ENCODE results near the gene GALNT2. TPM values are rescaled to one million over a fixed set of nuclear protein-coding genes. Genes with fewer than 3 reads are reported as not detected.
A peak's percentile ranks its signal among the peaks of the same experiment; 100 is the strongest.

Gene GALNT2
- total and polyA plus RNA-seq, 9 of the 15 experiments (the other 6 are each of a cell fraction or from before 2014, with no cell fraction given), result 1.6 to 106 (median 51.9) TPM

DNA sequence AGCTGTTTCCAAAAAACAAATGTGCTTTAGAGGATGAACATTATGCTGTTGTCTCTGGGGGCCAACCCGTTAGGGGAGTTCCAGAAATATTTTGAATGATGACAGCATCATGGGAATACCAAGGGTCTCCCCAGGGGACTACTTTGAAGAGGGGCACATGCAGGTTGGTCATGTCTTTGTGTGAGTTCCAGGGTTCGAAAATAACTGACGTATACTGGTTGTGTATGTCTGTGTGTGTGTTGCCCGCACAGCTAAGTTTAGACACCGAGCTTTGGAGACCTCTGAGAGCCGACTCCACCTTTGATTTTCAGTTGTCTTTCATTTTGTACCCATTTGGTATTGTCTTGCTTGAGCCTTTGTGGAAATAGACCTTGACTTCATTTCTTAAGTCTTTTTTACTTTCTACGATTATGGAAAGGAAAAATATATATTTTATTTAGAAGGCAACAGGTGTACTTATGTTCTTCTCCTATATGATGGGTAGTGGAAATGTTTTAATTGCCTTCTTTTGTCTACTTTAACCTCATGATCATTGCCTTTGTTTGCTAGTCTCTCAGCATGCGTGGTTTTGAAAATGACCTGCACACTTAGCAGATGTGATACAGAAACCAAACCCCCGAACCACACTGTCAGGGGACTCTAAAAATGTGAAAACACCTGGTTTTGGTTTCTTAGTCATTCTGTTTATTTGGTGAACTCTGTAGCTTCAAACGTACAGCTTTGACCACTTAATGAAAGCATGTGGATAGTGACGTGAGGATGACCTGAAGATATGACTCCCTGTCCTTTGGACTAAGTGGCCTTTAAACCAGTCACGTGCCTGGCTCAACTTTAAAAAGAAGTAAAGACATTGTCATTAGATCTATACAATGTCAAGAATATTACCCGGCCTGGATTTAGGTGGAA is 56.5 kb downstream of the GALNT2 start (continued):
- TF ChIP-seq, protein P1, sequence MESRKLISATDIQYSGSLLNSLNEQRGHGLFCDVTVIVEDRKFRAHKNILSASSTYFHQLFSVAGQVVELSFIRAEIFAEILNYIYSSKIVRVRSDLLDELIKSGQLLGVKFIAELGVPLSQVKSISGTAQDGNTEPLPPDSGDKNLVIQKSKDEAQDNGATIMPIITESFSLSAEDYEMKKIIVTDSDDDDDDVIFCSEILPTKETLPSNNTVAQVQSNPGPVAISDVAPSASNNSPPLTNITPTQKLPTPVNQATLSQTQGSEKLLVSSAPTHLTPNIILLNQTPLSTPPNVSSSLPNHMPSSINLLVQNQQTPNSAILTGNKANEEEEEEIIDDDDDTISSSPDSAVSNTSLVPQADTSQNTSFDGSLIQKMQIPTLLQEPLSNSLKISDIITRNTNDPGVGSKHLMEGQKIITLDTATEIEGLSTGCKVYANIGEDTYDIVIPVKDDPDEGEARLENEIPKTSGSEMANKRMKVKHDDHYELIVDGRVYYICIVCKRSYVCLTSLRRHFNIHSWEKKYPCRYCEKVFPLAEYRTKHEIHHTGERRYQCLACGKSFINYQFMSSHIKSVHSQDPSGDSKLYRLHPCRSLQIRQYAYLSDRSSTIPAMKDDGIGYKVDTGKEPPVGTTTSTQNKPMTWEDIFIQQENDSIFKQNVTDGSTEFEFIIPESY (CRISPR knock-in tag; IDR thresholded peaks at IDR 0.05), result no peak
- TF ChIP-seq FOSL1 (tag; conservative IDR thresholded peaks at IDR 0.05) (0 out of 2 replicates have a peak, but pooled peaks have one; percentile 19), ZNF76 (CRISPR knock-in tag; IDR thresholded peaks at IDR 0.05; ENCODE audit: borderline replicate concordance) (no peak), TOE1 (IDR thresholded peaks at IDR 0.05; ENCODE audit: borderline replicate concordance) (peak; percentile 63; the same call in 1 of the 2 replicates), TOE1 (CRISPR knock-in tag; IDR thresholded peaks at IDR 0.05; ENCODE audit: borderline replicate concordance, low read depth) (no peak), ZBTB8A (IDR thresholded peaks at IDR 0.05; ENCODE audit: partially characterized antibody) (no peak), CREM (IDR thresholded peaks at IDR 0.05; ENCODE audit: low read depth) (peak; percentile 27; the same call in 1 of the 2 replicates), CBFA2T3 (IDR thresholded peaks at IDR 0.05) (peak; percentile 28; the same call in 1 of the 2 replicates), ZNF143 (CRISPR knock-in tag; IDR thresholded peaks at IDR 0.05) (no peak), ZNF79 (CRISPR knock-in tag; IDR thresholded peaks at IDR 0.05; ENCODE audit: low read depth) (no peak; the same call in 1 of the 2 replicates), TRIM28 (IDR thresholded peaks at IDR 0.05) (no peak), SRSF1 (IDR thresholded peaks at IDR 0.05; ENCODE audit: low read depth, low read length) (no peak), SRF (CRISPR knock-in tag; IDR thresholded peaks at IDR 0.05) (no peak)
- TF ChIP-seq, protein P2, sequence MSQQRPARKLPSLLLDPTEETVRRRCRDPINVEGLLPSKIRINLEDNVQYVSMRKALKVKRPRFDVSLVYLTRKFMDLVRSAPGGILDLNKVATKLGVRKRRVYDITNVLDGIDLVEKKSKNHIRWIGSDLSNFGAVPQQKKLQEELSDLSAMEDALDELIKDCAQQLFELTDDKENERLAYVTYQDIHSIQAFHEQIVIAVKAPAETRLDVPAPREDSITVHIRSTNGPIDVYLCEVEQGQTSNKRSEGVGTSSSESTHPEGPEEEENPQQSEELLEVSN (IDR thresholded peaks at IDR 0.05; ENCODE audit: borderline replicate concordance in 1 of 2, extremely low read depth in 1 of 2, insufficient read depth in 1 of 2, insufficient read length in 1 of 2, low read depth in 1 of 2, low read length in 1 of 2, poor library complexity in 1 of 2, severe bottlenecking in 1 of 2), result peak in 1 of 2 experiments; percentile 17
- TF ChIP-seq, protein P3, sequence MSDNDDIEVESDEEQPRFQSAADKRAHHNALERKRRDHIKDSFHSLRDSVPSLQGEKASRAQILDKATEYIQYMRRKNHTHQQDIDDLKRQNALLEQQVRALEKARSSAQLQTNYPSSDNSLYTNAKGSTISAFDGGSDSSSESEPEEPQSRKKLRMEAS (CRISPR knock-in tag; IDR thresholded peaks at IDR 0.05), result peak; percentile 24; the same call in 1 of the 2 replicates
- TF ChIP-seq, protein P4, sequence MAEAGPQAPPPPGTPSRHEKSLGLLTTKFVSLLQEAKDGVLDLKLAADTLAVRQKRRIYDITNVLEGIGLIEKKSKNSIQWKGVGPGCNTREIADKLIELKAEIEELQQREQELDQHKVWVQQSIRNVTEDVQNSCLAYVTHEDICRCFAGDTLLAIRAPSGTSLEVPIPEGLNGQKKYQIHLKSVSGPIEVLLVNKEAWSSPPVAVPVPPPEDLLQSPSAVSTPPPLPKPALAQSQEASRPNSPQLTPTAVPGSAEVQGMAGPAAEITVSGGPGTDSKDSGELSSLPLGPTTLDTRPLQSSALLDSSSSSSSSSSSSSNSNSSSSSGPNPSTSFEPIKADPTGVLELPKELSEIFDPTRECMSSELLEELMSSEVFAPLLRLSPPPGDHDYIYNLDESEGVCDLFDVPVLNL (CRISPR knock-in tag; IDR thresholded peaks at IDR 0.05; ENCODE audit: low read depth), result no peak

All from K562 (cell line).